Hepatic stellate cell (primary cell): Measurements from ENCODE around the gene MSGN1.
"Not testable (repeated sequence)": the region's sequence is repeated elsewhere in the genome, so short reads cannot be mapped to it uniquely, and the experiment has no call there.

Source experiments
- DNase-seq: peaks from one replicate; pipeline ENCODE4 v3.0.0; 2011; ENCODE audit warnings: low spot score

Gene MSGN1

GRCh38 chr2:17805166-17805565 is 11.1 kb upstream of the MSGN1 start:
- no peak for DNase-seq

DNA sequence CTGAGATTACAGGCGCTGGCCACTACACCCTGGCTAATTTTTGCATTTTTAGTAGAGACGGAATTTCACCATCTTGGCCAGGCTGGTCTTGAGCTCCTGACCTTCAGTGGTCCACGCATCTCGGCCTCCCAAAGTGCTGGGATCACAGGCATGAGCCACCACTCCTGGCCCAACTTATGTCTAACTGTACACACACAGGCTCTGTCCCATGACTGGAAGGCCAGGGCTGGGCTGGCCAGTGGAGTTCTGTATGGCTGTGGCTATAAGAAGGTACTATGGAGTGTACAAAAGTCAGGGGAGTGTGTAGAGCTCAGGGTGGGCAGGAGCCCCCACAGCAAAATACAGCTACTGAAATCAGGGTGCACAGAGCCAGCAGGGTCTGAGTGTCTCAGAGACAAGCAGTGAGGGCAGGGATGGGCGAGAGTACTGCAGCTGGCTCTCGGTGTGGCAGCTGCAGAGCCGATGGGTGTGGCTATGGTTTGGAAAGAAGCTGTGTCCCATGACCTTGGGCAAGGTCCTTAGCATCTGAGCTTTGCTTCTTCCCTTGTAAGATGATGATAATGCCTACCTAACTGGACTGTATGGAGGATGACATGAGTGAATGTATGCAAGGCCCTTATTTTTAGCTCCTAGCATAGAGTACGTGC is 10.4 kb upstream of the MSGN1 start:
- no peak for DNase-seq

DNA sequence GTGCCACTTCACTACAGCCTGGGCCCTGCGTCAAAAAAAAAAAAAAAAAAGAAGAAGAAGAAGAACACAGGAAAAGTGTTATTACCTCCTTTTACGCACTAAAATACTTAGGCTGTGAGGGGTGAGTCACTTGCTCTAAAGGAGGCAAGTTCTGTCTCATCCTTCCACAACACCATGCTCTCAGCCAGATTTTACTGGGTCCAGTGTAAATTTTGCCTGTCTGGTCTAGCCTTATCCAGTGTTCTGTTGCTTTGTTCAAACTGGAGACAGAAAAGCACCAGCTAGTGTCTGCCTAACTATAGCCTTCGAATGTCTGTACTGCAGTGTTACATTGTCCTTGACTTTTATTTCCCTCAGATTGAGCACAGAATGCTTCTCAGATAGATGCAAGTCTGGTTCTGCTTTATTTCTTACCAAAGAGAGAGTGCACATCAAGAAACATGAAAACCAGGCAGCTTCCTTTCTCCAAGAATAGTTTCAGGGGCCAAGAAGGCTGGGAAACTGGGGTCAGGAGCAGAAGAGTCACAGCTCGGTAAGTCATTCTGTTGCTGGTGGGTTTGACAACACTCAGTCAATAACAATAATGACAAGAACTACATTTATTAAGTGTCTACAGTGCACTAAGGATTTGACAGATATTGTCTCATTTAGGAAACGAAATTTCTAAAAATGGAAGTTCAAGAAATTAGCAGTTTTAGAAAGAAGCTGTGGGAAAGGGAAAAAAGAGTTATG is 3.1 kb upstream of the MSGN1 start:
- DNase-seq, result peak; percentile 60

GRCh38 chr2:17813742-17814473 is 2.4 kb upstream of the MSGN1 start:
- DNase-seq, result peak; percentile 83

DNA sequence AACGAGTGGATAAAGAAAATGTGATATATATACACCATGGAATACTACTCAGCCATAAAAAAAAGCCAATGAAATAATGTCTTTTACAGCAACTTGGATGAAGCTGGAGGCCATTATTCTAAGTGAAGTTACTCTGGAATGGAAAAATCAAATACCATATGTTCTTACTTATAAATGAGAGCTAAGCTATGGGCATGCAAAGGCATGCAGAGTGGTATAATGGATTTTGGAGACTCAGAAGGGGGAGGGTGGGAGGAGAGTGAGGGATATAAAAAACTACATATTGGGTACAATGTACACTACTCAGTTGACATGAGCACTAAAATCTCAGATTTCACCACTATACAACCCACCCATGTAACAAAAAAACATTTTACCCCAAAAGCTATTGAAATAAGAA is 1.7 kb upstream of the MSGN1 start:
- DNase-seq, result no peak

DNA sequence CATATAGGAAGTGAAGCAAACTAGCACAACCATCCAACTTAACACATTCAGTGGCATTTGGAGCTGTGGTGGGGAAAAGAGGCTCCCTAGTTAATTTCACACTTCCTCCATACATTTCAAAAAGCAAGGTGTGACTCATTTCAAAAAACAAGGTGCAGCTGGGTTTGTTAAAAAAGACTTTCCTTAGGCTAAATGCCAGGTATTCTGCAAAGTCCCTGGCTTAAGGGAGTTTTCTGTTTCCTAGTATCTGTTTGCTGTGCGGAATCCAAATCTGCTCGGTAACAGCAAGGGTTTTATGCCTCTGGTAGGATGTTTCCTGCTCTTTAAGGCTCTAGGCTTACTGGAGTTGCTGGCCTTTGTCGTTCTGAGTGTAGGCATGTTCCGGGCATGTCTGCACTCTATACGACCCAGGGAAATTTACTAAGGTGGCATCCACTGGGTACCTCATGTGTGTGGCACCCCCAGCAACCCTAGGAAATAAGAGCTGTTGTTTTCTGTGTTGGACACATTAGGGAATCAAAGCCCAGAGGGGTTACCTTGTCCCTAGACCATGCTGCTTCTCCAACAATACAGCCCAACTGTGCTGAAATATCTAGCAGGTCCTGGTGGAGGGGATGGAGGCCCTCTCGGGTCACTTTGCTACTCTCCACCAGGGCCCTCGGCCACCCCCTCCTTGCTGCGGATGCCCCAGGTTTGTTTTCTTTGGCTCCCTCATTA is 634 bp upstream of the MSGN1 start:
- no peak for DNase-seq

DNA sequence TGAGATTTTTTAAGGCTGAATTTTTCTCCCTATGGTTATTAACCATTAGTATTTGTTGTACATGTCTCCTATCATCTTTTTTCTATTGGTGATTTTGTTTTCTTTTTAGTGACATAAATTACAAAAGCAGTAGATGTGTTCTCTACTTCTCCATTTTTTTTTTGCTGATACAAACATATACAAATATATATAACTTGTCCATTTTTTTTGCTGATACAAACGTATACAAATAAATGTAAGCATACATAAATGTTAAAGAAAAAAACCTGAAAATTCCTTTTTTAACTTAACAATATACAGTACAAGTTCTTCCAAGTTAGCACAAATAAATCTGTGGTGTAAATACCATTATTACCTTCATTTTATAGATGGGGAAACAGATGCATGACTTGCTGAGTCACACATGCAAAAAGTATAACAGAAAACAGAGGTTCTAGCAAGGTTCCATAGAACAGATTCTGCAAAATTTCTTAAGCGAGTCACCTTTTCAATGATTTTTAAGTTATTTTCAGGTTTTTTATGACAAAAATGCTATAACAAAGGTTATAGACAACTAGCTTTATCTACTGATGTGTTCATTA is 2.1 kb downstream of the MSGN1 start:
- DNase-seq, result no peak

- DNase-seq, result no peak
These were observed 4.8 kb downstream of the MSGN1 start for GRCh38 chr2:17821080-17821479.

- no peak for DNase-seq
These were observed 5.5 kb downstream of the MSGN1 start for GRCh38 chr2:17821535-17822444.

GRCh38 chr2:17822445-17823117 is 6.3 kb downstream of the MSGN1 start:
- DNase-seq, result no peak

DNA sequence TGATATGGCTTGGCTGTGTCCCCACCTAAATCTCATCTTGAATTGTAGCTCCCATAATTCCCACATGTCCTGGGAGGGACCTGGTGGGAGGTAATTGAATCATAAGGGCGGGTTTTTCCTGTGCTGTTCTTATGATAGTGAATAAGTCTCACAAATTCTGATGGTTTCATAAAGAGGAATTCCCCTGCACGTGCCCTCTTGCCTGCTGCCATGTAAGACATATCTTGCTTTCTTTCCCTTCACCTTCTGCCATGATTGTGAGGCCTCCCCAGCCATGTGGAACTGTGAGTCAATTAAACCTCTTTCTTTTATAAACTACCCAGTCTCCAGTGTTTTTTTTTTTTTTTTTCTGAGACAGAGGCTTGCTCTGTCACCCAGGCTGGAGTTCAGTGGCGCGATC is 7.4 kb downstream of the MSGN1 start:
- not testable (repeated sequence) for DNase-seq

GRCh38 chr2:17827316-17827715 is 11.1 kb downstream of the MSGN1 start:
- DNase-seq, result no peak

DNA sequence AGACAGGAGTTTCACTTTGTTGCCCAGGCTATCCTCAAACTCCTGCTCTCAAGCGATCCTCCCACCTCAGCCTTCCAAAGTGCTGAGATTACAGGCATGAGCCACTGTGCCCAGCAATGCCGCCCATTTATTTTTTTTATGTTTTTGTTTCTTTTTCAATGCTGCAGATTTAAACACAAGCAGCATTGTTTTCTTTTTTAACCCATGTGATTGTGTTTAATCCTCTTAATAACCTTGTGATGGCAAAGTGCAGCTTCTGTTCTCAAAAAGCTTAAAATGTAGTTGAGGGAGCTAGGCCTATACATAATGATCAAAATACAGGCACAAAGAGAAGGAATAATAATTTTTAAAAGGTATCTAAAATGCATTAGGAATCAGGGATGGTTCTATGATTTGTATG is 11.5 kb downstream of the MSGN1 start:
- no peak for DNase-seq

DNA sequence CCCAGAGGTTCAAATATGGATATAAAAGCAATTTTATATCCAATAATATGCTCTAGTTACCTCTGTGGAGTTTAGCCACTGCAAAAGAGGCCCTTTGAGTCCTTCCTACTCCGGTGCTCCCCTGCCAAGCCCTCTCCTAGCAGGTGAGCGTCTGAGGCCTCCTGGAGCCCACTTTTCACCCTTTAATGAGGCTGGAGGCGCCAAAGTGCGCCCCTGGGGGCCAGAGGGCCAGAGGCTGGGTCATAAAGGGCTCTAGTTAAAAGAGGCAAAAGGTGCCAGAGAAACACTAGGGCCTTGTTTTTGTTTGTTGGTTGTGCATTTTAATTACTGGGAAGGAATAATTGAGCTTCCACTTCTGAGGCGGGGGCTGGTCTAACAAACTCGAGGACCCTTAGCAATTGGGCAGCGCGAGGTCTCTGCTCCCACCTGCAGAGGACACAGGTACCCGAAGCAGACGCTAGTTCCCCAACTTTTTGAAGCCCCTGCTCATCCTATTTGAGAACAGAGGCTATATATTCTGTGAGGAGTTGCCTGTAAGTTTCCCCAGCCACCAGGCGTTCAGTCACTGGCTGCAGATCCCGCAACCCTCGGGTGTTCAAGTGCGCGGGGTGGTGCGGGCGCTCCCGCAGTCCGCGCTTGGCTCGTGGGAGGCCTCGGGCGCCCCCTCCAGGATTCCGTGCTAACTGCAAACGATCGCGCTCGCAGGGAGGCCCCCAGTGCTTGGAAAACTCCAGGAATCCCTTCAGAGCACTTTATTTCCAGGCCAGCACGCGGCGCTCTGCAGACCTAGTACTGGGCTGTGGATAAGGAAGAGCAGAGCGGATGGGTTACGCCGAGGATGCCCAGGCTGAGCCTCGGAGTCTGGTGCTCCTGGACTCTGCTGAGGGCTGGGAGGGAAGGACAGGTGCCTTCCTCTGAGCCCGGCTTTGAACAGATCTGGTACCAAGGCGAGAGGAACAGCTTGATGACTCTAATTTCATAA is 14.1 kb downstream of the MSGN1 start:
- DNase-seq, result peak; percentile 85

- DNase-seq, result no peak
These were observed 19.3 kb downstream of the MSGN1 start for GRCh38 chr2:17835516-17835915.

GRCh38 chr2:17839959-17840358 is 23.7 kb downstream of the MSGN1 start:
- no peak for DNase-seq

DNA sequence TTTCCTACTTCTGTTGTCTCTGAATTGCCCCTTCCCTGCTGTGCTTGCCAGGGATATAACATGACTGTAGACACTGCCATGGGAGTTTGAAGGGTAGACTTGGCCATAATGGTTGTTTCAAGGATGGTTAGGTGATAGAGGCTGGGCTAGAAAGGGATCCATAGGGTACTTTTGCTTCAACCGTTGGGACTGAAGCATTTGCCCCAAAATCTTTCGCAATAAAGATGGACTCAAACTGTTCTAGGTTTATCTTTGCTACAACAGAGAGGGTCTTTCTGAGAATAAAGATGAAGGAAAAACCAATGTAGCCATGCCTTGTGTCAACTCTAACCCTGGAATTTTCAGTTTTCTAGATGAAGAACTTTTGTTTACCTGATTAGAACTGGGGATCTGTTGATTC is 27.2 kb downstream of the MSGN1 start:
- no peak for DNase-seq

DNA sequence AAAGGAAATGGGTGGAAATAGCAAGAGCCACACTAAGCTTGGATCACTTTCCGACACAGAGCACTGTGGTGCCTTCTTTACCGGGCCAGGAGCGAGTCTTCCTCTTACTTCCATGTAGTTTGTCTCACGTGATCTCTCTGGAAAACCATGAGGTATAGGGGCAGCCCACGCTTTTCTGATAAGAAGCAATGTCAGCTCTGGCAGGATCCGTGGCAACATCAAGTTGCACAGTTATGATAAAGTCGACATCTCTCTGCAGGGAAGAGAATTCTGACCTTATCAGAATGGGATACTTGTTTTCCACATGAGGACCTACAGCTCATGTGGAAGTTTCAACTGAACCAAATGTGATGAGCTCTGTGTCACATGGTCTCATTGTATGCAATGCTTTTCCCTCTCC is 29.5 kb downstream of the MSGN1 start:
- no peak for DNase-seq

- DNase-seq, result no peak
These were observed 30.4 kb downstream of the MSGN1 start for GRCh38 chr2:17846676-17847075.
